Measurements from ENCODE around the gene DENND4A. TPM values are rescaled to one million over a fixed set of nuclear protein-coding genes. Genes with fewer than 3 reads are reported as not detected.

Gene DENND4A
- total and polyA plus RNA-seq, 2 of the 4 experiments (the other 2 are of a cell fraction): 4.1 to 17.7 TPM

GRCh38 chr15:65634356-65634755 lies 157.7 kb downstream of the DENND4A start:
- H3K9ac ChIP-seq (ENCODE audit: low read depth, low read length): no peak overlapping the region

More at GRCh38 chr15:65634356-65634755, 157.7 kb downstream of the DENND4A start:
- Histone ChIP-seq H2BK5ac (ENCODE audit: low read depth, low read length, poor library complexity, severe bottlenecking) (no peak overlapping the region), H2AK5ac (ENCODE audit: low read depth, low read length) (no peak overlapping the region), H4K8ac (ENCODE audit: low read depth in 2 of 2, low read length in 2 of 2) (no peak overlapping the region), H3K4ac (ENCODE audit: low read depth, low read length) (no peak overlapping the region), H2AFZ (replicated peaks; ENCODE audit: low read length, poor library complexity) (no peak overlapping the region), H3K79me1 (ENCODE audit: low read depth in 1 of 2, low read length in 2 of 2) (0 out of 4 replicates have a peak, but pooled peaks cover 0 to 3% of the 10 kb centered on the region in 2 experiments), H2BK15ac (ENCODE audit: low read depth, low read length) (no peak overlapping the region), H3K14ac (replicated peaks; ENCODE audit: low read depth, low read length) (0 out of 2 replicates have a peak overlapping the region, but pooled peaks have one; percentile 4), H3K27ac (ENCODE audit: insufficient read depth, low read length) (no peak overlapping the region), H3K4me2 (ENCODE audit: low read depth, low read length) (no peak overlapping the region), H3K9me3 (ENCODE audit: control insufficient read depth, insufficient read depth, low read length) (no peaks in the 10 kb centered on the region), H3K23ac (ENCODE audit: low read depth, low read length) (no peak overlapping the region), H3K36me3 (ENCODE audit: control insufficient read depth, insufficient read depth, low read length) (no peaks in the 10 kb centered on the region), H3K18ac (ENCODE audit: low read depth, low read length) (no peak overlapping the region), H2BK20ac (ENCODE audit: low read depth, low read length) (no peak overlapping the region), H3K4me1 (ENCODE audit: control insufficient read depth, insufficient read depth, low read length) (peaks cover 9% of the 10 kb centered on the region), H3K9me1 (ENCODE audit: insufficient read depth, low read length) (peaks cover 6% of the 10 kb centered on the region; the same call in 1 of the 2 replicates), H4K20me1 (ENCODE audit: insufficient read depth, low read length) (0 out of 2 replicates have a peak, but pooled peaks cover 3% of the 10 kb centered on the region), H3K27me3 (ENCODE audit: control insufficient read depth, insufficient read depth, low read length) (no peaks in the 10 kb centered on the region), H3K4me3 (ENCODE audit: insufficient read depth, low read depth, low read length) (no peak overlapping the region), H2BK120ac (ENCODE audit: low read depth, low read length) (no peak overlapping the region), H3K56ac (ENCODE audit: extremely low read depth, insufficient read depth, low read length) (no peak overlapping the region), H2AK9ac (replicated peaks; ENCODE audit: low read depth, low read length, poor library complexity) (no peak overlapping the region), H4K91ac (ENCODE audit: insufficient read depth, low read depth, low read length) (no peak overlapping the region), H4K5ac (ENCODE audit: low read depth, low read length) (no peak overlapping the region)
- intact Hi-C loops (cut with micrococcal nuclease) (loop anchor here (10.0 kb wide), 1 partner anchor 650 kb away; no protein-coding TSS in a partner anchor), in situ Hi-C loops (cut with MboI; ENCODE audit: low sequenced_read_pairs) (no loop called here), dilution Hi-C loops (cut with HindIII; ENCODE audit: low sequenced_read_pairs, unreplicated experiment) (no loop called here)
- DNase-seq (no peak), ATAC-seq (ENCODE audit: low read depth) (no peak)
- TF ChIP-seq MAFK (IDR thresholded peaks at IDR 0.05; ENCODE audit: low read depth, low read length): no peak
- no peak for TF ChIP-seq MAZ (IDR thresholded peaks at IDR 0.05; ENCODE audit: borderline replicate concordance, low read depth, low read length)
- TF ChIP-seq RCOR1 (IDR thresholded peaks at IDR 0.05; ENCODE audit: insufficient replicate concordance, low read length): no peak
- TF ChIP-seq RAD21 (IDR thresholded peaks at IDR 0.05; ENCODE audit: low read length): no peak
- no peak for TF ChIP-seq SMC3 (IDR thresholded peaks at IDR 0.05; ENCODE audit: low read depth, low read length)
- no peak for TF ChIP-seq FOS (IDR thresholded peaks at IDR 0.05; ENCODE audit: low read depth, low read length)
- TF ChIP-seq BHLHE40 (IDR thresholded peaks at IDR 0.05; ENCODE audit: low read depth, low read length): no peak
- no peak for TF ChIP-seq ELK1 (IDR thresholded peaks at IDR 0.05; ENCODE audit: borderline replicate concordance, low read depth, low read length)
- no peak for TF ChIP-seq CEBPB (IDR thresholded peaks at IDR 0.05; ENCODE audit: low read depth, low read length)
- TF ChIP-seq MXI1 (IDR thresholded peaks at IDR 0.05; ENCODE audit: borderline replicate concordance, low read depth, low read length): no peak
- TF ChIP-seq RFX5 (IDR thresholded peaks at IDR 0.05; ENCODE audit: low read depth, low read length): no peak
- no peak for TF ChIP-seq NFE2L2 (IDR thresholded peaks at IDR 0.05; ENCODE audit: low read depth, low read length)
- TF ChIP-seq POLR2A (IDR thresholded peaks at IDR 0.05; ENCODE audit: low read depth, low read length): no peak
- TF ChIP-seq USF2 (IDR thresholded peaks at IDR 0.05; ENCODE audit: low read depth, low read length): no peak
- no peak for TF ChIP-seq CHD1 (IDR thresholded peaks at IDR 0.05; ENCODE audit: low read depth, low read length)
- TF ChIP-seq CTCF (conservative IDR thresholded peaks at IDR 0.05; ENCODE audit: low read depth, low read length): no peak
- no CpG with 5 or more reads among the region's 1 CpG for WGBS, 2 experiments (ENCODE audit: extremely low coverage in 2 of 2, insufficient read length in 1 of 2)
- ChIA-PET CTCF (interaction anchor here (0.6 kb wide), 1 partner anchor 162 kb away, joined by 3 read pairs; no protein-coding TSS in a partner anchor), POLR2A (ENCODE audit: unreplicated experiment) (no interaction called here)
- BruUV-seq (replicated peaks): no TSS peak
